Stomach (tissue), 4 donors: ENCODE measurements around the gene POLE2.

Source experiments
- POLR2A ChIP-seq, 4 donors: fragments of 450-650 bp; IDR thresholded peaks; one replicate each; pipeline ENCODE4 v1.6.1; 2016; ENCODE audit warnings: antibody characterized with exemption in 4 of 4, control low read depth in 2 of 4, mild to moderate bottlenecking in 1 of 4, moderate library complexity in 1 of 4
- POLR2AphosphoS5 ChIP-seq, 3 donors: sonication (generic); formaldehyde crosslinking; IDR thresholded peaks; one replicate each; pipeline ENCODE4 v1.6.1; 2016; ENCODE audit warnings: antibody characterized with exemption in 3 of 3
- TF ChIP-seq, protein P1 (sequence below), 7 experiments: fragments of 450-650 bp in 4 of 7; fragments of 200-600 bp in 3 of 7; sonication (generic) in 3 of 7; IDR thresholded peaks; one replicate each; pipeline ENCODE4 v1.5.1; 2016 to 2019; ENCODE audit warnings: antibody characterized with exemption in 7 of 7, control low read depth in 2 of 7, mild to moderate bottlenecking in 1 of 7

DNA sequence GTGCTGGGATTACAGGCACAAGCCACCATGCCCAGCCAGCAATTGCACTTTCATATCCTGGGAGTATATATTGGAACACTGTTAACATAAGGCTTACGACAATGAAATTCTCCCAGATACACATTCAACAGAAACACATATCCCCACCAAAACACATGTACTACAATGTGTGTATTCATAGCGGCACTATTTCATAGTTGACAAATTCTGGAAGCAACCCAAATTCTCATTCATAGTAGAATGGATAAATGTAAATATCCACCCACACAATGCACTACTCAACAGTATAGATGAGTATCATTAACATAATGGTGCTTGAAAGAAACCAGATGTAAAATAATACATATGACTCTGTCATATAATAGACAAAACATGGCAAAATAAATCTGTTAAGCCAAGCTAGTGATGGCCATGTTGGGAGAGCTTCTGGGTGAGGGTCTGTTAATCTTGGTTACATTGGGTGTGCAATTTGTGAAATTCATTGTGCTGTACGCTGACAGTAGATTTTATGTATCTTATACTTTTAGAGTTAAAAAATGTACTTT, 50.4 kb downstream of the POLE2 start:
- TF ChIP-seq, protein P1, sequence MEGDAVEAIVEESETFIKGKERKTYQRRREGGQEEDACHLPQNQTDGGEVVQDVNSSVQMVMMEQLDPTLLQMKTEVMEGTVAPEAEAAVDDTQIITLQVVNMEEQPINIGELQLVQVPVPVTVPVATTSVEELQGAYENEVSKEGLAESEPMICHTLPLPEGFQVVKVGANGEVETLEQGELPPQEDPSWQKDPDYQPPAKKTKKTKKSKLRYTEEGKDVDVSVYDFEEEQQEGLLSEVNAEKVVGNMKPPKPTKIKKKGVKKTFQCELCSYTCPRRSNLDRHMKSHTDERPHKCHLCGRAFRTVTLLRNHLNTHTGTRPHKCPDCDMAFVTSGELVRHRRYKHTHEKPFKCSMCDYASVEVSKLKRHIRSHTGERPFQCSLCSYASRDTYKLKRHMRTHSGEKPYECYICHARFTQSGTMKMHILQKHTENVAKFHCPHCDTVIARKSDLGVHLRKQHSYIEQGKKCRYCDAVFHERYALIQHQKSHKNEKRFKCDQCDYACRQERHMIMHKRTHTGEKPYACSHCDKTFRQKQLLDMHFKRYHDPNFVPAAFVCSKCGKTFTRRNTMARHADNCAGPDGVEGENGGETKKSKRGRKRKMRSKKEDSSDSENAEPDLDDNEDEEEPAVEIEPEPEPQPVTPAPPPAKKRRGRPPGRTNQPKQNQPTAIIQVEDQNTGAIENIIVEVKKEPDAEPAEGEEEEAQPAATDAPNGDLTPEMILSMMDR (IDR thresholded peaks at IDR 0.05): no peak
- no peak for TF ChIP-seq POLR2AphosphoS5 (IDR thresholded peaks at IDR 0.05)
- TF ChIP-seq POLR2A (IDR thresholded peaks at IDR 0.05): no peak
